NCI-H2107 treated with DMSO at 0.1 percent for 48 hours (cell line): ENCODE data around the gene IGDCC3.
A peak's percentile ranks its signal among the peaks of the same experiment; 100 is the strongest.

Experiments used
- DNase-seq: peaks from one replicate; lab custom pipeline; 2025; ENCODE audit not compliant: unreplicated experiment; lab: John Stamatoyannopoulos, UW

The IGDCC3 gene

DNA sequence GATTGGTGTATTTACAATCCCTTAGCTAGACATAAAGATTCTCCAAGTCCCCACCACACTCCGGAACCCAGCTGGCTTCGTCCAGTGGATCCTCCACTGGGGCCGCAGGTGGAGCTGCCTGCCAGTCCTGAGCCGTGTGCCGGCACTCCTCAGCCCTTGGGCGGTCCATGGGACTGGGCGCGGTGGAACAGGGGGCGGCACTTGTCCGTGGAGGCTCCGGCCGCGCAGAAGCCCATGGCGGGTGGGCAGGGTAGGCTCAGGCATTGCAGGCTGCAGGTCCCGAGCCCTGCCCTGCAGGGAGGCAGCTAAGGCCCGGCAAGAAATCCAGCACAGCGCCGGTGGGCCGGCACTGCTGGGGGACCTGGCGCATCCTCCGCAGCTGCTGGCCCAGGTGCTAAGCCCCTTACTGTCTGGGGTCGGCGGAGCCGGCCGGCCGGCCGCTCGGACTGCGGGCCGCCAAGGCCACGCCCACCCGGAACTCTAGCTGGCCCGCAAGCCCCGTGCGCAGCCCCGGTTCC lies 76.8 kb downstream of the IGDCC3 start:
- no peak for DNase-seq

DNA sequence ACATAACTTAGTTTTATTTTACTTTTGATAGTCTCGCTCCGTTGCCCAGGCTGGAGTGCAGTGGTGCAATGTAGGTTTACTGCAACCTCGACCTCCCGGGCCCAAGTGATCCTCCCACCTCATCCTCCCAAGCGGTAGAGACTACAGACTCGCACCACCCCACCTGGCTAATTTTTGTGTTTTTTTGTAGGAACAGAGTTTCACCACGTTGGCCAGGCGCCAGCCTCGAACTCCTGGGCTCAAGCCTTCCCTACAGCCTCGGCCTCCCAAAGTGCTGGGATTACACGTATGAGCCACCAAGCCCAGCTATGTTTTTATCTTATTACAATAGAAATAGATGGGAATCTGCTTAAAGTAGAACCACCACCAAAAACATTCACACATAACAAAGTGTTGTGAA lies 79.1 kb downstream of the IGDCC3 start:
- no peak for DNase-seq

DNA sequence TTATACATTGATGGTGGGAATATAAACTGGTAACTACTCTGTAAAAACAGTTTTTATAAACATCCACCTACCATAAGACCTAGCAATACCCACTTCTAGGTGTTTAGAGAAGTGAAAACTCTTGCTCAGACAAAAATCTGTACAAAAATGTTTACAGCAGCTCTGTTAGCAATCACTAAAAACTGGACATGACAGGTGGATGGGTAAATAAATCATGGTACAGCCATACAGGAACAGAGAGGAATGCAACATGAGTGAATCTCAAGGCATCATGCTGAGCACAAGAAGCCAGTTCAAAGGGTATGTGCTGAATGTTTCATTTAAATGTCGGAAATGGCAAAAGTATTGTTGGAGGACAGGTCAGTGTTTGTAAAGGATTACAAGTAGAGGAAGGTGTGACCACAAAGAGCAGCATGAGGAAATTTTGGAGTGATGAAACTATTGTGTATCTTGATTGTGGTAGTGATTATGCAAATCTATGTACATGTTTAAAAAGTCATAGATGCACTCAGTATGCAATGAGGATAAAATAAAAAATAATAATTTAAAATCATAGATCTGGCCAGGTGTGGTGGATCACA lies 84.8 kb downstream of the IGDCC3 start:
- DNase-seq, result no peak

DNA sequence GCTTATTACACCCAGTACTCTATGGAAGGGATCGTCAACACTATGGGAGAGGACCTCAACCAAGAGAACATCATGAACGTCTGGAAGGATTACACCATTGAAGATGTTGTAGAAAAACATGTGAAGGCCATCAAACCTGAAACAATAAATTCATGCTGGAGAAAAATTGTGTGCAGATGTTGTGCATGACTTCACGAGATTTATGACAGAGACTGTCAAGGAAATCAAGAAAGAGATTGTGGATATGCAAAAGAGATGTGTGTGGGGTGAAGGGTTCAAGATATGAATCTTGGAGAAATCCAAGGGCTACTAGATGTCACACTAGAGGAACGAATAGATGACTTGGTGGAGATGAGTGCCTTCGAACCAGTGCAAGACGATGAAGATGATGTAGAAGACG lies 87.6 kb downstream of the IGDCC3 start:
- no peak for DNase-seq

DNA sequence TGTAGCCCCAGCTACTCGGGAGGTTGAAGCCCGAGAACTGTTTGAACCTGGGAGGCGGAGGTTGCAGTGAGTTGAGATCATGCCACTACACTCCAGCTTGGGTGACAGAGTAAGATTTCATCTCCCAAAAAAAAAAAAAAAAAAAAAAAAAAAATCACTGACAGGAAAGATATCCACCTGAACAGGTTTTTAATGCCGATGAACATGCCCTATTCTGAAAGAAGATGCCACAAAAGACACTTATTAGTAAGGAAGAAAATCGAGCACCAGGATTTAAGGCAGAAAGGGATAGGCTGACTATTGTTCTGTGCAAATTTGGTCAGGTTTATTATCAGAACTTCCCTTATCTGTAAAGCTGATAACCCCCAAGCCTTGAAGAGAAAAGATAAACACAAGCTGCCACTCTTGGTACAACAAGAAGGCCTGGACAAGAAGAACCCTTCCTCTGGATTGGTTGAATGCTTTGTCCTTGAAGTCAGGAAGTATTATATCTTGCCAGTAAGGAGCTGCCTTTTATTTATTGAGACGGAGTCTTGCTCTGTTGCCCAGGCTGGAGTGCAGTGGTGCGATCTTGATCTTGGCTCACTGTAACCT lies 88.4 kb downstream of the IGDCC3 start:
- no peak for DNase-seq

DNA sequence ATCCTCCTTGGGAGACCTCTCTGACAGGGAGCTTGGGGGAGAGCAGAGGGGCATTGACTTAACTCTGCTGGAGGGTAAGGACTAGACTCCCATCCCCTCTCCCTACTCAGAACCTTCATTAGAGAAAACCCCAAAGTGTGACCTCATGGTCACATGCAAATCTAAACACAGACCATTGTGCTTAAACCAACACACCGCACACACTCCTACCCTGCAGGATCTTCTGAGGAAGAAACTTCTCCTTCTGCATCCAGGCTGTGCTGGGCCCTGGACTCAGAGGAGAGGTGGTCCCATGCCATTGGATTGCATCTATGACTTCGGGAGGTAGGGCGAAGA lies 90.3 kb downstream of the IGDCC3 start:
- no peak for DNase-seq

DNA sequence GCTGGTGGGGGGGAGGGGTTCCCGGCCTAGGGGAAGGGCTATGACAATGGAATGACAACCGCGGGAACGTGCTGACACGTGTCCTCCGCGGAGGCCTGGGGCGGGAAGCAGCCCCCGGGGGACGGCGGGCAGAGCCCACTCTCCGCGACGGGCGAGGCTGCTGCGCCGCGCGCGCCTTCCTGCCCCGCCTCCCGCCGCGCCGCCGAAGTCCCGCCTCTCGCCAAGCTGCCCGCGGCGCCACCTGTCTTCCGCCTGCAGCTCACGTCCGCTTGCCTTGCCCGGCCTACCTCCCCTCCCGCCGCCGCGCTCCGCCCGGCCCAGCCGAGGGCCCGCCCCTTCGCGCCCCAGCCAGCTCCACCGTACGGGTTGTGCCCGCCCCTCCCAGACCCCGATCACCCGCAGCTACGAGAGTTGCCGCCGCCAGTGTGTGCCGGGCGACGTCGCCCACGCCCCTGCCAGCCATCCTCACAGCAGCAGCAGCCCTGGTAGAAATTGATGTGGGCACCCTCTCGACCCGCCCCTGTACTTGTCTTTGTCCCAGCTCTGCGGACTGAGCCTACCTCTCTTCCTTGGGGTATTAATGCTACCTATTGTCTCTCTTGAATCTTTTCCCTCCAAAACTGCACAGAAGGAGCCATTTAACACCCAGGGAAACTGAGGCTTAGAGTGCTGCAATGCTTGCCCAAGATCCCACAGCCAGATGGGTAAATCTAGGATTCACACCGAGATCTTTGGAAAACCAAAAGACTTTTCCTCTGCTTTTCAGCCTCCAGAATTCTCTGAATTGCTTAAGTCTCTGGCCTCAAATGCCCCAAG lies 90.9 kb downstream of the IGDCC3 start, which contains the start of gene PARP16:
PARP16 (minus strand) TSS at position 180 of the 816 bp plus-strand sequence. CDS start 457 bp downstream, outside the sequence.
- DNase-seq, result peak; percentile 38

DNA sequence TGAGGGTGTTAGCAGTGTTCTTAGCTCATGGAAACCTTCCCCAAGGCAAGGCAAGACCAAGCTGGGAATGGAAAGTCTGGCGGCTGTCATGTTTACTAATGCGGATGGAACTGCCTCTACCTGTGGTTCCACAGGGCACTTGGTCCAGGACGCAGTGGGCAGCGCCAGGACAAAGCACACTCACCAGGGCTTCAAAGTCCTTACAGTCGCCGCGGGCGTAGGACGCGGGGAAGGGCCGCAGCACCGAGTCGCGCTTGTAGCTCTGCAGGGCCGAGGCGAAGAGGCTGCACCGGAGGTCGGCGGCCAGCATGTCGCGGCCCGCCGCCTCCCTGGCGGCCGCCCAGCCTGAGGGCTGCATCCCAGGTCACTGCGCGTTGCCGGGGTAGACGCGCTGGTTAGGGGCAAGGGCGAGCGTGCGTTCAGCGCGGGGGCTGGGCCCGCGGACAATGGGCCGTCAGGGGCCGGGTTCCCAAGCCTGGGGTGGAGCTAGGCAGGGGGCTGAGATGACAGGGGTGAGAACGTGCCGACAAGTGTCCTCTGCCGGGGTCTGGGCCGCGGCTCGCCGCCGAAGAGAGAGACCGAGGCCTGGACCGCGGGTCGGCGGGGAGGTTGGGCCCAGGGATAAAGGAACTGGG lies 91.6 kb downstream of the IGDCC3 start:
- no peak for DNase-seq

DNA sequence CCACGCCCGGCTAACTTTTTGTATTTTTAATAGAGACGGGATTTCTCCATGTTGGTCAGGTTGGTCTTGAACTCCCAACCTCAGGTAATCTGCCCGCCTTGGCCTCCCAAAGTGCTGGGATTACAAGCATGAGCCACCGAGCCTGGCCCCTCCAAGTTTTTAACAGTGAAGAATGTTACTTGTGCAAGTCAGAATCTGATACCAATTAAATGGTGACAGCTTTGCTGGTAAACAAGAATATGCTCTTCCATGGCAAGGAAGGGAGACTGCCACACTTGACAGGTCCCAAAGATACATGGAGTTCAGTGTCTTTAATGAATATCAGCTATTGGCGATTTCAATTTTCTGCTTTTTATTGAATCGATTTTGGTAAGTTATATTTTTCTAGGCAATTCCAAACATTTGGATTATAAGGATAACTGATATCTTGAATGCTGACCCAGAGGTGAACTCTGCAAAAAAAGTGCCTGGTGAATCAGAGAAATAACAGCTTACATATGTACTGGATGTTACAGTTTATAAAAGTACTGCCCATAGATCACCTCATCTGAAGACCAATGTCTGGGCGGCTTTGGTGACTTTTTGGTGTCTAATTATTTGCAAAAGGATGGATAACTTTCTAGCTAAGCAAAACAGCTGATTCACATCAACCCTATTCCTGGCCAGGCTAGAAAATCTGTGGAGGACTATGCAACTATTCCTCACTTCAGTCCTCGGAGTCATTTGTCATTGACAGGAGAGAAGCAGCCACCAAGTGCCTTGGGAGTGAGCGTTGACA lies 92.3 kb downstream of the IGDCC3 start:
- no peak for DNase-seq

DNA sequence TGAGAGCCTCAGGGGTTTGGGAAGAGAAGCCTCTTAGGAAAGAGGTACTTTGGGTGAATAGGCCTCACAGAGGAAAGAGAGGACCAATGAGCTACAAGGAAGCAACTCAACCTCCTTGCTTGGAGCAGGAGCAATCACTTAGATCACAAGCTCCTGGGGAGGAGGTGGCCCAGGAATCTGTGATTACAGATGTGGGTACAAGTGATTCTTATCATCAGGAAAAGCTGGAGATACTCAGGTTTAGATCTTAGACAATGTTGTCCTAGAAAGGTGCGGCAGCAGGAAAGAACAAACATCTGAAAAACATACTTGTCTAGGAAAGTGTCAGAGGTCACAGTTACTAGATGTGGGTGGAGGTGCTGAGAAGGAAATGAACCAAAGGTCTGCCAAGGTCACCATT lies 99.3 kb downstream of the IGDCC3 start:
- no peak for DNase-seq
